GM23338 (cell line): Measurements from ENCODE around the gene SMAD3. TPM values are rescaled to one million over a fixed set of nuclear protein-coding genes. Genes with fewer than 3 reads are reported as not detected.

Experiments
- CREB1 ChIP-seq: fragments of 250-450 bp; sonication (Bioruptor Pico); IDR thresholded peaks from 2 replicates; pipeline ENCODE4 v1.5.0; 2020; ENCODE audit warnings: low read depth, mild to moderate bottlenecking, moderate library complexity
- polyA plus RNA-seq: library from polyadenylated mRNA; unstranded; fragments of >200 nt; fragmentation: Nextera tagmentation; extraction: Ambion mirVana; gene quantifications from 2 replicates; pipeline ENCODE4 v1.2.1, GENCODE V29; 2016
- total RNA-seq: library from RNA; depleted of rRNA; stranded (reverse); fragments of >200 nt; shearing (Covaris generic); gene quantifications from 2 replicates; pipeline ENCODE4 v1.2.3, GENCODE V29; 2014; rRNA removed

The SMAD3 gene
- total and polyA plus RNA-seq, 2 experiments from 2014 or later, result 4.9 to 11.6 TPM

- no peak for TF ChIP-seq CREB1 (CRISPR knock-in tag)
Measured at GRCh38 chr15:67242708-67243111, 177.3 kb downstream of the SMAD3 start (continued).

Other genes starting within 250 kb of the SMAD3 start
- gene AAGAB, start 189.1 kb downstream of the SMAD3 start, total RNA-seq, result 42.8 and 53.3 TPM in 2 replicates
- 19.1 and 20.8 TPM in 2 replicates for gene AAGAB, start 189.1 kb downstream of the SMAD3 start, polyA plus RNA-seq
- gene IQCH, start 189.2 kb downstream of the SMAD3 start, total RNA-seq, result 1.0 and 4.6 TPM in 2 replicates
- 1.4 and 1.7 TPM in 2 replicates for gene IQCH, start 189.2 kb downstream of the SMAD3 start, polyA plus RNA-seq